Endothelial cell of umbilical vein (primary cell): ENCODE results near the gene ADAMTS12. TPM values are rescaled to one million over a fixed set of nuclear protein-coding genes. Genes with fewer than 3 reads are reported as not detected.

Experiments
- BruUV-seq: library from RNA; stranded (reverse); fragments of 400-500 nt; replicated peaks from 2 replicates; lab custom pipeline; 2021; lab: Mats Ljungman, UMichigan
- CTCF ChIA-PET: fragments of 300-600, 350-600 bp; sonication (Branson Sonifier 250); formaldehyde crosslinking; loops from one replicate; lab custom pipeline; 2021; ENCODE audit warnings: antibody characterized with exemption, inconsistent platforms; lab: Charles Lee
- POLR2A ChIA-PET: fragments of 300-600, 350-600 bp; sonication (Branson Sonifier 250); formaldehyde crosslinking; loops from one replicate; lab custom pipeline; 2021; ENCODE audit warnings: antibody characterized with exemption, inconsistent platforms; lab: Charles Lee
- DNase-seq: peaks from one replicate; pipeline ENCODE4 v3.0.0-alpha.2; 2011; ENCODE audit warnings: low read depth, low spot score
- FAIRE-seq: peaks from 2 replicates; lab custom pipeline; 2011; peaks lifted over from hg19 to GRCh38; lab: Jason Lieb, UNC
- H2AFZ ChIP-seq: 2 replicates; pipeline ENCODE4 v1.6.0; 2012; ENCODE audit warnings: low read depth, low read length, control low read depth, inconsistent platforms
- H3K27ac ChIP-seq: 2 replicates; pipeline ENCODE4 v1.5.1; 2011; ENCODE audit warnings: low read depth, mild to moderate bottlenecking, control low read depth, low read length, moderate library complexity; ENCODE audit not compliant: insufficient read depth
- H3K27me3 ChIP-seq, 2 experiments: 2 replicates each; pipeline versions ENCODE4 v1.6.0 to v1.6.1; 2011; ENCODE audit warnings: low read length in 2 of 2, mixed read lengths in 1 of 2; ENCODE audit not compliant: control insufficient read depth in 2 of 2, insufficient read depth in 2 of 2
- H3K36me3 ChIP-seq, 2 experiments: 2 replicates in 1 of 2; 3 replicates in 1 of 2; pipeline ENCODE4 v1.5.1; 2011; ENCODE audit warnings: low read length in 2 of 2, mild to moderate bottlenecking in 1 of 2, moderate library complexity in 1 of 2; ENCODE audit not compliant: control insufficient read depth in 2 of 2, insufficient read depth in 2 of 2; ENCODE audit errors: extremely low read depth in 1 of 2
- H3K4me1 ChIP-seq: 3 replicates; pipeline ENCODE4 v1.5.1; 2011; ENCODE audit warnings: mild to moderate bottlenecking, low read length; ENCODE audit not compliant: control insufficient read depth, insufficient read depth; ENCODE audit errors: extremely low read depth
- H3K4me2 ChIP-seq: 2 replicates; pipeline ENCODE4 v1.6.1; 2011; ENCODE audit warnings: low read length, control low read depth, mixed read lengths; ENCODE audit not compliant: insufficient read depth
- H3K4me3 ChIP-seq, 3 experiments: fragments of 200-600 bp in 1 of 3; sonication (generic), shearing (Covaris generic) in 1 of 3; replicated peaks in 1 of 3; 2 replicates each; pipeline ENCODE4 v1.5.1; 2011 to 2016; ENCODE audit warnings: control low read depth in 3 of 3, low read length in 3 of 3, mild to moderate bottlenecking in 2 of 3, inconsistent platforms in 1 of 3, low read depth in 1 of 3, moderate library complexity in 1 of 3; ENCODE audit not compliant: insufficient read depth in 1 of 3
- H3K79me2 ChIP-seq: 2 replicates; pipeline ENCODE4 v1.6.0; 2012; ENCODE audit warnings: low read length, inconsistent platforms; ENCODE audit not compliant: control insufficient read depth, insufficient read depth
- H3K9ac ChIP-seq: replicated peaks from 2 replicates; pipeline ENCODE3; 2011; ENCODE audit warnings: low read length, control low read depth; ENCODE audit not compliant: insufficient read depth; ENCODE audit errors: extremely low read depth
- H3K9me1 ChIP-seq: replicated peaks from 3 replicates; pipeline ENCODE4 v1.6.0; 2011; ENCODE audit warnings: mild to moderate bottlenecking, low read length; ENCODE audit not compliant: control insufficient read depth, insufficient read depth; ENCODE audit errors: extremely low read depth
- H3K9me3 ChIP-seq: replicated peaks from 2 replicates; pipeline ENCODE4 v1.5.1; 2012; ENCODE audit warnings: low read length, inconsistent platforms; ENCODE audit not compliant: control insufficient read depth, insufficient read depth
- H4K20me1 ChIP-seq: replicated peaks from 2 replicates; pipeline ENCODE3; 2011; ENCODE audit warnings: mild to moderate bottlenecking, low read length; ENCODE audit not compliant: control insufficient read depth, insufficient read depth; ENCODE audit errors: extremely low read depth
- FOS ChIP-seq: IDR thresholded peaks from 2 replicates; pipeline ENCODE4 v1.6.1; 2011; ENCODE audit warnings: mild to moderate bottlenecking, low read length, moderate library complexity, borderline replicate concordance; ENCODE audit not compliant: insufficient read depth
- JUN ChIP-seq: IDR thresholded peaks from 2 replicates; pipeline ENCODE4 v1.6.1; 2011; ENCODE audit warnings: borderline replicate concordance, low read depth; ENCODE audit not compliant: insufficient read length, insufficient read depth
- POLR2A ChIP-seq: IDR thresholded peaks from 2 replicates; pipeline ENCODE4 v1.6.1; 2012; ENCODE audit warnings: low read depth, mild to moderate bottlenecking, control low read depth, low read length
- POLR2AphosphoS5 ChIP-seq: IDR thresholded peaks from 2 replicates; pipeline ENCODE4 v1.6.1; 2012; ENCODE audit warnings: low read depth, mild to moderate bottlenecking, control low read depth, low read length, moderate library complexity; ENCODE audit not compliant: insufficient read depth
- dilution Hi-C: fragments of 300-500 bp; cut with MboI; formaldehyde crosslinking; loops from one replicate; pipeline ENCODE4 v1.15.0; 2019; ENCODE audit warnings: low sequenced_read_pairs; ENCODE audit not compliant: extremely low pct_ligation_motif_present
- intact Hi-C: fragments of 100-400 bp; cut with micrococcal nuclease; formaldehyde crosslinking; loops from one replicate; pipeline ENCODE4 v1.10.0; 2022
- polyA plus RNA-seq, 4 experiments: library from polyadenylated mRNA; depleted of rRNA in 3 of 4; stranded (reverse) in 3 of 4; unstranded in 1 of 4; fragments of >200 nt; gene quantifications; 2 replicates each; pipeline versions ENCODE4 v1.2.1 to v1.2.3, GENCODE V29; 2011 to 2012; ENCODE audit warnings: missing spikeins in 1 of 4
- total RNA-seq: library from RNA; stranded (reverse); gene quantifications from 2 replicates; pipeline ENCODE4 v1.2.3, GENCODE V29; 2021
- TF ChIP-seq, protein P1 (sequence below), 2 donors: IDR thresholded peaks; 1 replicate in 1 of 2; 2 replicates in 1 of 2; pipeline ENCODE4 v1.5.1; 2011; ENCODE audit warnings: low read length in 2 of 2, mild to moderate bottlenecking in 2 of 2, moderate library complexity in 2 of 2, control low read depth in 1 of 2, inconsistent platforms in 1 of 2, low read depth in 1 of 2; ENCODE audit not compliant: insufficient read depth in 1 of 2; ENCODE audit errors: extremely low read depth in 1 of 2
- TF ChIP-seq, protein P2 (sequence below): IDR thresholded peaks from 2 replicates; pipeline ENCODE4 v1.6.1; 2011; ENCODE audit not compliant: insufficient read depth, insufficient read length

ADAMTS12 gene
- total and polyA plus RNA-seq, 2 donors (not counting 3 experiments of a cell fraction or from before 2014, with no cell fraction given), result 0.88 TPM; not detected in 1

DNA sequence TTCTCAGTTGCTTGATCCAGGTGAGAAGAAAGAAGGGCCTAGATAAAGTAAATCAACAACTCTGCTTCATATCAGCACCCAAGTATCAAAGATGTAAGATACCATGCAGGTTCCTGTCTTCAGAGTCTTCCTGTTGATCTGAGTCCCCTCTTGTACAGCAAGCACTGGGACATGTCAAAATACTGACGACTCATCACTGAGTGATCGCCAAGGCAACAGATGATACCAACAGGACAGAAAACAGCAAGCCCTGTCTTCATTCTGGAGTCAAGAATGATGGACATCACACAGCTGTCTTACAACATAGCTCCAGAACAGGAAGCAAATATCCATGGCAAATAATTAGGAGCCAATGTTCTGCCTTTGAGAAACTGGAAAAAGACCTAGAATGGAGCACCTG is 367.3 kb downstream of the ADAMTS12 start:
- Histone ChIP-seq H2AFZ (no peak overlapping the region), H3K4me3 (no peak overlapping the region), H3K9ac (no peak overlapping the region), H3K4me2 (no peak overlapping the region), H3K79me2 (no peaks in the 10 kb centered on the region), H3K9me3 (no peaks in the 10 kb centered on the region), H3K27me3 (no peaks in the 10 kb centered on the region), H3K9me1 (no peaks in the 10 kb centered on the region), H3K36me3 (no peaks in the 10 kb centered on the region), H3K27ac (no peak overlapping the region), H3K4me1 (no peaks in the 10 kb centered on the region), H4K20me1 (no peaks in the 10 kb centered on the region)
- no peak for DNase-seq
- no peak for FAIRE-seq
- dilution Hi-C loops (no loop called here), intact Hi-C loops (no loop called here)
- BruUV-seq, result no TSS peak
- TF ChIP-seq POLR2AphosphoS5 (no peak), POLR2A (no peak), FOS (no peak), JUN (no peak)
- TF ChIP-seq, protein P1, sequence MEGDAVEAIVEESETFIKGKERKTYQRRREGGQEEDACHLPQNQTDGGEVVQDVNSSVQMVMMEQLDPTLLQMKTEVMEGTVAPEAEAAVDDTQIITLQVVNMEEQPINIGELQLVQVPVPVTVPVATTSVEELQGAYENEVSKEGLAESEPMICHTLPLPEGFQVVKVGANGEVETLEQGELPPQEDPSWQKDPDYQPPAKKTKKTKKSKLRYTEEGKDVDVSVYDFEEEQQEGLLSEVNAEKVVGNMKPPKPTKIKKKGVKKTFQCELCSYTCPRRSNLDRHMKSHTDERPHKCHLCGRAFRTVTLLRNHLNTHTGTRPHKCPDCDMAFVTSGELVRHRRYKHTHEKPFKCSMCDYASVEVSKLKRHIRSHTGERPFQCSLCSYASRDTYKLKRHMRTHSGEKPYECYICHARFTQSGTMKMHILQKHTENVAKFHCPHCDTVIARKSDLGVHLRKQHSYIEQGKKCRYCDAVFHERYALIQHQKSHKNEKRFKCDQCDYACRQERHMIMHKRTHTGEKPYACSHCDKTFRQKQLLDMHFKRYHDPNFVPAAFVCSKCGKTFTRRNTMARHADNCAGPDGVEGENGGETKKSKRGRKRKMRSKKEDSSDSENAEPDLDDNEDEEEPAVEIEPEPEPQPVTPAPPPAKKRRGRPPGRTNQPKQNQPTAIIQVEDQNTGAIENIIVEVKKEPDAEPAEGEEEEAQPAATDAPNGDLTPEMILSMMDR (IDR thresholded peaks at IDR 0.05; ENCODE audit: extremely low read depth in 1 of 2, insufficient read depth in 1 of 2, low read depth in 1 of 2, low read length in 2 of 2), result no peak
- TF ChIP-seq, protein P2, sequence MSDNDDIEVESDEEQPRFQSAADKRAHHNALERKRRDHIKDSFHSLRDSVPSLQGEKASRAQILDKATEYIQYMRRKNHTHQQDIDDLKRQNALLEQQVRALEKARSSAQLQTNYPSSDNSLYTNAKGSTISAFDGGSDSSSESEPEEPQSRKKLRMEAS, result no peak
- ChIA-PET CTCF (no interaction called here), POLR2A (no interaction called here)
